HepG2 (cell line): ENCODE measurements around the gene SMIM36. TPM values are rescaled to one million over a fixed set of nuclear protein-coding genes. Genes with fewer than 3 reads are reported as not detected.
A peak's percentile ranks its signal among the peaks of the same experiment; 100 is the strongest.

Experiments
- DR1 ChIP-seq: sonication (generic); formaldehyde crosslinking; IDR thresholded peaks from 2 replicates; pipeline ENCODE4 v1.8.0; 2021; ENCODE audit warnings: mild to moderate bottlenecking, missing genetic modification reagents, inconsistent platforms
- ELF3 ChIP-seq: IDR thresholded peaks from 2 replicates; pipeline ENCODE4 v1.6.1; 2016; ENCODE audit warnings: missing genetic modification reagents, missing compliant biosample characterization
- FOXK2 ChIP-seq: fragments of 450-650 bp; IDR thresholded peaks from 2 replicates; pipeline ENCODE4 v1.6.1; 2016
- HDAC2 ChIP-seq: sonication (generic); formaldehyde crosslinking; IDR thresholded peaks from 2 replicates; pipeline ENCODE4 v1.4.0; 2020; ENCODE audit warnings: missing genetic modification reagents
- HOXA3 ChIP-seq: sonication (generic); formaldehyde crosslinking; IDR thresholded peaks from 2 replicates; pipeline ENCODE4 v1.5.0; 2020; ENCODE audit warnings: missing genetic modification reagents
- KDM1A ChIP-seq: IDR thresholded peaks from 2 replicates; pipeline ENCODE4 v1.6.1; 2016; ENCODE audit warnings: missing compliant biosample characterization
- MBNL3 ChIP-seq: fragments of 250-450 bp; sonication (Bioruptor Pico); conservative IDR thresholded peaks from 2 replicates; pipeline ENCODE4 v1.8.0; 2022; ENCODE audit warnings: mild to moderate bottlenecking, inconsistent platforms
- MYC ChIP-seq: sonication (generic); formaldehyde crosslinking; IDR thresholded peaks from 2 replicates; pipeline ENCODE4 v1.9.0; 2021; ENCODE audit warnings: missing genetic modification reagents, borderline replicate concordance
- ONECUT2 ChIP-seq: sonication (generic); formaldehyde crosslinking; IDR thresholded peaks from 2 replicates; pipeline ENCODE4 v1.4.0; 2020; ENCODE audit warnings: missing genetic modification reagents
- PHF5A ChIP-seq: IDR thresholded peaks from one replicate; pipeline ENCODE4 v1.6.1; 2018; ENCODE audit warnings: low read depth, missing genetic modification reagents; ENCODE audit not compliant: unreplicated experiment
- PPARG ChIP-seq: conservative IDR thresholded peaks from 2 replicates; pipeline ENCODE4 v1.6.1; 2016; ENCODE audit warnings: missing biosample characterization, missing genetic modification reagents
- SAFB2 ChIP-seq: sonication (generic); formaldehyde crosslinking; IDR thresholded peaks from 2 replicates; pipeline ENCODE4 v1.5.1; 2020; ENCODE audit warnings: missing genetic modification reagents, low read depth, mild to moderate bottlenecking, borderline replicate concordance
- SALL1 ChIP-seq: sonication (generic); formaldehyde crosslinking; IDR thresholded peaks from 2 replicates; pipeline ENCODE4 v1.8.0; 2022; ENCODE audit warnings: mild to moderate bottlenecking, missing genetic modification reagents
- SMAD9 ChIP-seq: sonication (generic); formaldehyde crosslinking; IDR thresholded peaks from 2 replicates; pipeline ENCODE4 v1.5.1; 2020; ENCODE audit warnings: mild to moderate bottlenecking, missing genetic modification reagents
- SOX5 ChIP-seq: IDR thresholded peaks from 2 replicates; pipeline ENCODE4 v1.6.1; 2016; ENCODE audit warnings: borderline replicate concordance
- SRSF1 ChIP-seq: fragments of 200-400 bp; formaldehyde crosslinking; optimal IDR thresholded peaks from 2 replicates; pipeline ENCODE3; 2017; ENCODE audit warnings: mild to moderate bottlenecking, low read depth, low read length, moderate library complexity
- SRSF4 ChIP-seq: fragments of 200-400 bp; formaldehyde crosslinking; IDR thresholded peaks from one replicate; pipeline ENCODE4 v1.6.1; 2018; ENCODE audit warnings: mild to moderate bottlenecking, low read depth, low read length, moderate library complexity; ENCODE audit not compliant: poor library complexity, severe bottlenecking
- SRY ChIP-seq: sonication (generic); formaldehyde crosslinking; IDR thresholded peaks from 2 replicates; pipeline ENCODE4 v1.8.0; 2022; ENCODE audit warnings: mild to moderate bottlenecking, missing genetic modification reagents
- TBP ChIP-seq: sonication (generic); formaldehyde crosslinking; IDR thresholded peaks from 2 replicates; pipeline ENCODE4 v1.5.0; 2020; ENCODE audit warnings: missing genetic modification reagents
- ZFP37 ChIP-seq: sonication (generic); formaldehyde crosslinking; IDR thresholded peaks from 2 replicates; pipeline ENCODE4 v1.4.0; 2020; ENCODE audit warnings: missing genetic modification reagents, borderline replicate concordance
- ZNF296 ChIP-seq: sonication (generic); formaldehyde crosslinking; conservative IDR thresholded peaks from 2 replicates; pipeline ENCODE4 v1.5.0; 2020; ENCODE audit warnings: mild to moderate bottlenecking, missing genetic modification reagents
- ZNF34 ChIP-seq: sonication (generic); formaldehyde crosslinking; IDR thresholded peaks from 2 replicates; pipeline ENCODE4 v1.4.0; 2020; ENCODE audit warnings: mild to moderate bottlenecking, missing genetic modification reagents, borderline replicate concordance
- ZNF383 ChIP-seq: sonication (generic); formaldehyde crosslinking; IDR thresholded peaks from 2 replicates; pipeline ENCODE4 v1.4.0; 2020; ENCODE audit warnings: missing genetic modification reagents, mild to moderate bottlenecking, borderline replicate concordance
- ZNF781 ChIP-seq: sonication (generic); formaldehyde crosslinking; IDR thresholded peaks from 2 replicates; pipeline ENCODE4 v1.5.1; 2020; ENCODE audit warnings: borderline replicate concordance, mild to moderate bottlenecking, missing genetic modification reagents; ENCODE audit errors: not compliant biosample characterization
- ZNF891 ChIP-seq: sonication (generic); formaldehyde crosslinking; IDR thresholded peaks from 2 replicates; pipeline ENCODE4 v1.5.0; 2020; ENCODE audit warnings: mild to moderate bottlenecking, missing genetic modification reagents
- polyA plus RNA-seq, 8 experiments: library from polyadenylated mRNA; depleted of rRNA in 3 of 8; stranded (reverse) in 7 of 8; unstranded in 1 of 8; fragments of >200 nt; fragmentation: Illumina TruSeq in 4 of 8; extraction: Trizol in 4 of 8; gene quantifications; 2 replicates each; pipeline versions ENCODE4 v1.2.1 to v1.2.3, GENCODE V29; 2011 to 2016; ENCODE audit warnings: low read depth in 4 of 8, missing spikeins in 1 of 8, mixed read lengths in 1 of 8; ENCODE audit not compliant: insufficient read depth in 1 of 8
- total RNA-seq, 5 experiments: library from RNA; depleted of rRNA; stranded (reverse); fragments of >200 nt; fragmentation: Illumina TruSeq; extraction: Trizol; gene quantifications; 2 replicates each; pipeline ENCODE4 v1.2.3, GENCODE V29; 2016; ENCODE audit warnings: low read depth in 1 of 5
- TF ChIP-seq, protein P1 (sequence below): IDR thresholded peaks from 2 replicates; pipeline ENCODE4 v1.6.1; 2016
- TF ChIP-seq, protein P2 (sequence below): sonication (generic); formaldehyde crosslinking; IDR thresholded peaks from 2 replicates; pipeline ENCODE4 v1.4.0; 2020; ENCODE audit warnings: missing genetic modification reagents; ENCODE audit errors: not compliant biosample characterization
- TF ChIP-seq, protein P3 (sequence below): sonication (generic); formaldehyde crosslinking; IDR thresholded peaks from 2 replicates; pipeline ENCODE4 v1.4.0; 2020; ENCODE audit warnings: missing genetic modification reagents

The SMIM36 gene
- total and polyA plus RNA-seq, 2 of the 13 experiments (the other 11 are each of a cell fraction or from before 2014, with no cell fraction given) = not detected

DNA sequence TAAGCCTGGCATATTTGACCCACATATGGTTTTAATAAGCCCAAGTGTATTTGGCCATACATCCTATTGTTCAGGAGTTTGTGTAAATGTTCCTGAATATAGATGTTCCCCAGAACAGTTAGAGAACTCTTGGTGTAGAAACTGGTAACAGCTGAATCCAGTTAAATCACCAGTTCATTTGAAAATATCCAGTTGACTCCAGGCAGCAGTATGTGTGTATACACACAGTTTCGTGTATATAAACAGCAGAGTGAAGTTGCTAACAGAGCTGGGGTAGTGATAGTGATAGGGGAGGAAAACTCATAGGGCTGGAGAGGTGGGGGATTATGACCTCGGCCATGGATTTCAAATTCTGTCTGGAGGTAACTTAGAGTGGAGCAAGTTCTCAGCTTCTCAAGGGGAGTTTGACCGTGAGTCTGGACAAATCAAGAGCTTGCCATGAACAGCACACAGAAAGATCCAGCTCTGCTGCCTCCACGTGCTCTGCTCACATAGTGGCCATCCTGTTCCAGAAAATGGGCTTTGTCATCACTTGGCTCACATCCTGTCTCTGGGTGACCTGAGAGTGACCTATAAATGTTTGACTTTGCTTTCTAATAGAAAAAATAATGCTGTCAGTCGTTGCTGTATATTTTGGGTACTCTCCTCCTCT is 59.0 kb downstream of the SMIM36 start (continued):
- TF ChIP-seq DR1 (CRISPR knock-in tag) (no peak), TBP (CRISPR knock-in tag) (no peak), ZNF34 (no peak), ELF3 (CRISPR knock-in tag) (peak; percentile 72), MYC (peak; percentile 53; the same call in 1 of the 2 replicates), SRSF1 (no peak), SOX5 (CRISPR knock-in tag) (peak; percentile 65; the same call in 1 of the 2 replicates), PPARG (CRISPR knock-in tag) (peak; percentile 40; the same call in 1 of the 2 replicates), SRY (CRISPR knock-in tag) (no peak), FOXK2 (no peak), ZNF296 (CRISPR knock-in tag) (no peak), SRSF4 (no peak), ZFP37 (0 out of 2 replicates have a peak, but pooled peaks have one; percentile 67), ZNF383 (CRISPR knock-in tag) (no peak), PHF5A (CRISPR knock-in tag) (no peak), SMAD9 (CRISPR knock-in tag) (no peak), ZNF781 (CRISPR knock-in tag) (peak; percentile 34), HDAC2 (CRISPR knock-in tag) (peak; percentile 64; the same call in 1 of the 2 replicates), MBNL3 (no peak), SAFB2 (CRISPR knock-in tag) (no peak), KDM1A (CRISPR knock-in tag) (no peak), ZNF891 (CRISPR knock-in tag) (no peak), SALL1 (CRISPR knock-in tag) (0 out of 2 replicates have a peak, but pooled peaks have one; percentile 45), HOXA3 (CRISPR knock-in tag) (peak; percentile 62), ONECUT2 (no peak)
- TF ChIP-seq, protein P1, sequence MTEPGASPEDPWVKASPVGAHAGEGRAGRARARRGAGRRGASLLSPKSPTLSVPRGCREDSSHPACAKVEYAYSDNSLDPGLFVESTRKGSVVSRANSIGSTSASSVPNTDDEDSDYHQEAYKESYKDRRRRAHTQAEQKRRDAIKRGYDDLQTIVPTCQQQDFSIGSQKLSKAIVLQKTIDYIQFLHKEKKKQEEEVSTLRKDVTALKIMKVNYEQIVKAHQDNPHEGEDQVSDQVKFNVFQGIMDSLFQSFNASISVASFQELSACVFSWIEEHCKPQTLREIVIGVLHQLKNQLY (CRISPR knock-in tag) = peak; percentile 54; the same call in 1 of the 2 replicates
- TF ChIP-seq, protein P2, sequence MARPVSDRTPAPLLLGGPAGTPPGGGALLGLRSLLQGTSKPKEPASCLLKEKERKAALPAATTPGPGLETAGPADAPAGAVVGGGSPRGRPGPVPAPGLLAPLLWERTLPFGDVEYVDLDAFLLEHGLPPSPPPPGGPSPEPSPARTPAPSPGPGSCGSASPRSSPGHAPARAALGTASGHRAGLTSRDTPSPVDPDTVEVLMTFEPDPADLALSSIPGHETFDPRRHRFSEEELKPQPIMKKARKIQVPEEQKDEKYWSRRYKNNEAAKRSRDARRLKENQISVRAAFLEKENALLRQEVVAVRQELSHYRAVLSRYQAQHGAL (CRISPR knock-in tag) = no peak
- TF ChIP-seq, protein P3, sequence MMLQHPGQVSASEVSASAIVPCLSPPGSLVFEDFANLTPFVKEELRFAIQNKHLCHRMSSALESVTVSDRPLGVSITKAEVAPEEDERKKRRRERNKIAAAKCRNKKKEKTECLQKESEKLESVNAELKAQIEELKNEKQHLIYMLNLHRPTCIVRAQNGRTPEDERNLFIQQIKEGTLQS (CRISPR knock-in tag) = 0 out of 2 replicates have a peak, but pooled peaks have one; percentile 21
